Measurements from ENCODE around the gene GOLIM4.
"Not testable (repeated sequence)": the region's sequence is repeated elsewhere in the genome, so short reads cannot be mapped to it uniquely, and the experiment has no call there.

GOLIM4 gene

DNA sequence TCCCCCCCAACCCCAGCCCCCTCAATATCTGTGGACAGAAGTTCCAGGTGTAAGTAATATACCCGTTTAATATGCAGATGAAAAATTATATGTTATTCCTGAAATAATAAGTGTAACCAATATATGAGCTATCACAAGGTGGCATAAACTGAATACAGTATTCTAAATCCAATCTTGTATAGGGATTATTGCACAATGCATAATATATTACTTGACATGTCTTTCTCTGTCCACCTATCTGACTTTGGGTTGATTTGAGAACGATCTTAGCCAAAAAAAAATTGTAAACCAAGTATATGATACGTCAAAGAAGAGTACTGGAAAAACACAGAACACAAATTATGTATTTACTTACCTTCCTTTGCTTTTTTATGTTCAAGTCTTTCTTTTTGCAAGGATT is 47.8 kb downstream of the GOLIM4 start:
- DNase-seq, result no peak

DNA sequence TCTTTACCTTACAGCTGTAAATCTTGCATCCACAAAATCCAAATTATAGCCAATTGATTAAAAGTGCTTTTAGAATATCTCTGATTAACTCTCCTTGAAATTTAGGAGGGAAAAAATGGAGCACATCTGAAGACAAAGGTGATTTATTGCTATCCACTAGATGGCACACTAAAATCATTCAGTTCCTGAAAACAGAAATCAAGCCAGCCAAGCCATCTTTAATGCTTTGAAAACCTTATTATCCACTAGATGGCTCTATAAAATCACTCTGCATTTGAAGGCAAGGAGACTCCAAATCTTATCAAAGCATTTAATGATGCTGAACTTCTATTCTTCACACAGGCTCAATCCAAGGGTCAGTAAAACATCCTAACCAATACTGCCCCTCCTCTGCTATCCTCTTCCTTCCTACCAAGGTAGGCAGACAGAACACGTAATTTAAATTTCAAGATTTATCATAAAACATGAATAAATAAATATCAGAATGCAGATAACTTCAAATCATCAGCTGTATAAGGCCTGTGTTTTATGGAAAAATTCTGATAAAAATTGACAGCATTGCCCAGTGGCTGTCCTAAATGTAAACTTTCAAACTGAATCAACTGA is 48.4 kb downstream of the GOLIM4 start:
- DNase-seq, result no peak

DNA sequence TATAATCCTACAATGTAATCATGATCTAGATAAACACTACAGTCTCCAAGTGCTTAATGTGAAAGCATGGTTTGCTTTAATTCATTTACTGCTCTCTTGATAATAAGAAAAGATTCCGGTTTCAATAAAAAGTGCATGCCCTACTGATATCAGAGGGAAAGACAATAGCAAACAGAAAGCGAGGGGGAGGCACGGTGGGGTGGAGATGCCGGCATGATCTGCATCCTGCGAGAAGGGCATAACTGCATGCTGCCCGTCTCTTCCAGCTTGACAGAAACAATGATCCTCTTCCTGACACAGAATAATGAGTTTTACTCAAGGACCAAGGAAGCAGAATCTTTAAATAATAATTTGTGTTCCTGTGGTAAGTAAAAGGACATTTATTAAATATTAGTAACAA is 51.7 kb downstream of the GOLIM4 start:
- DNase-seq, result no peak

DNA sequence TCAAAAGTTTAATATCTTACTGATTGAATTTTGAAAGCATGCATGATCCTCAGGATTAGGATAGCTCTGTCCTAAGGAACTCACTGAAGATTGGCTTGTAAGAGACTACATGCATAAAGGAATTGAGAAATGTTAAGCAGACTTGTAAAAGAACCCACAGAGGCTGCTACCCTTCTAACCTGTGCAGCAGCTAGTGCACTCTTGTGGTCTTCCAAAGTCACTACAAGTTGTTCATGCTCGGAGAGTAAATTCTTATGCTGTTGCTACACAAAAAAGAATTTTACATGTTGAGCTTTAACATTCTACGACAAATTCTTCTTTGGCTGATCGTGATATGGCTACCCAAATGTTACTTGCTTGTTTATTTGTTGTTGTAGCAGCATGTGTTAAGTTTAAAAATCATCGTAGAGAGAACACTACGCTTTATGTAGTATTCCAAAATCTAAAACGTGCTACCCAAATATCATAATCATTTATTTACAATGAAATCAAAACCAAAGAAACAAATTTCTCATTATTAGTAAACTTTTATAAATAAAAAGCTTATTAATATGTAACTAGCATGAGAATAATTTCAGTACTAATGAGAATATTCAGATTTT is 55.0 kb downstream of the GOLIM4 start:
- DNase-seq, result no peak

DNA sequence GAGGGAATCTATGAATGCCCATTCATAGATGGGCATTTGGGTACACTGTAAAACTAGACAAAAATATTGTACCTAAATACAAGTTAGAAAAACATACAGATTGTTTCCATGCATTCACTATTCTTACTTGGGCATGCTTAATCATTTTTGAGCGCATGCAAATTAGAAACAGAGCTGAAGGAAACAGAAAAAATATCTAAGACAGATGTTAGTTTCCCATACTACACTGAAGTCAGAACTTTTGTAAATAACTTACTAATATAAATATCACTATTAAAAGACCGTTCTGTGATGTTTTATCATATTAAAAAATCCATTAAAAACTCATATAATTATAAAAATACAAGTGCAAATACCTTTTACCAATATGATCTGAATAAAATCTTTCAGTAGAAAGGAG is 58.7 kb downstream of the GOLIM4 start:
- no peak for DNase-seq

DNA sequence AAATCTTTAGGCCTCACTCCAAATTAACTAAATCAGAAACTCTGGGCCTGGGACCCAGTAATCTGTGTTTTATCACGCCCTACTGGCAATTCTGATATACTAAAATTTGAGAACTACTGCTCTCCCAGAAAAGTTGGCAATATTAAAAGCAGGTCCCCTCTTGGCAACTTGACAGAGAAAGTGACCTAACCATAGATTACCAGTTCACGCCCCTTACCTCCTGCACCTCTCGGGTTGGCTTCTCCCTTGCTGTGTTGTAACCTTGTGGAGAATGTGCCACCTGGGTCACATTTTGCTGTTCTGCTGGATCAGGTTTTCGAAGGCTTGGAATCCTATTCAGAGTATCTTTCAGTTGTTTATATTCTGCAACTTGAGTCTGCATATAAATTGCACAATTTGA is 59.1 kb downstream of the GOLIM4 start:
- DNase-seq, result no peak

DNA sequence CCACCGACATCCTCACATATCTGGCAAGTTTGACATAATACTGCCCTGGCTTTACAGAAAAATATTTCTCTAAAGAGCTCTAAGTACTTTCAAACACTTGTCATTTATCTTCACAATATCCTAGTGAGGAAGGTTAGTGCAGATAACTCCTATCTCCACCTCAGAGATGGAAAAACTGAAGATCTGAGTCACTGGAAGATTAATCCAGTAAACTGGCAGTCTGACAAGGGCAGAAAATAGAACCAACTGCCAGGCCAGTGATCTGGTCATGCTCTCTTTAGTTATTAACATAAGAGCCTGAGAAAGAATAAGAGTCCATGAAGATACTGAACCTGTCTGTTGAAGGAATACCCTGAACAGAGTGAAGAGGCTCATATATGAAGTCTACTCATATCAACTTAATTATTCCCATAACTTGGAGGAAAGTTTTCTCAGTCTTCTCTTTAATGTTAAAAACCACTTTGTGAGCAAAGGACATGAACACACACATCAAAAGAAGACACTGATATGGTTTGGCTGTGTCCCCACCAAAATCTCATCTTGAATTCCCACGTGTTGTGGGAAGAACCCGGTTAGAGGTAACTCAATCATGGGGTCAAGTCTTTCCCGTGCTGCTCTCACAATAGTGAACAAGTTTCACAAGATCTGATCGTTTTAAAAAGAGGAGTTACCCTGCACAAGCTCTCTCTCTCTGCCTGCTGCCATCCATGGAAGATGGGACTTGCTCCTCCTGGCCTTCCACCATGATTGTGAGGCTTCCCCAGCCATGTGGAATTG is 61.4 kb downstream of the GOLIM4 start:
- DNase-seq, result no peak

DNA sequence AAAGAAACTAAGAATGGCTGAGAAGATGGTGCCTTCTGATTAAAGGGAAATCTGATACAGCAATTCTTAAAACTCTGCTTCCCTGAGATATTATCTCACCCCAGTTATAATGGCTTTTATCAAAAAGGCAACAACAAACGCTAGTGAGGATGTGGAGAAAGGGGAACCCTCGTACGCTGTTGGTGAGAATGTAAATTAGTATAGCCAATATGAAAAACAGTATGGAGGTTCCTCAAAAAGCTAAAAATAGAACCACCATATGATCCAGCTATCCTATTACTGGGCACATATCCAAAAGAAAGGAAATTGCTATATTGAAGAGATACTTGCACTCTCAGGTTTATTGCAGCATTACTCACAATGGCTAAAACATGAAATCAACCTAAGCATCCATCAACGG is 65.1 kb downstream of the GOLIM4 start:
- DNase-seq, result no peak

DNA sequence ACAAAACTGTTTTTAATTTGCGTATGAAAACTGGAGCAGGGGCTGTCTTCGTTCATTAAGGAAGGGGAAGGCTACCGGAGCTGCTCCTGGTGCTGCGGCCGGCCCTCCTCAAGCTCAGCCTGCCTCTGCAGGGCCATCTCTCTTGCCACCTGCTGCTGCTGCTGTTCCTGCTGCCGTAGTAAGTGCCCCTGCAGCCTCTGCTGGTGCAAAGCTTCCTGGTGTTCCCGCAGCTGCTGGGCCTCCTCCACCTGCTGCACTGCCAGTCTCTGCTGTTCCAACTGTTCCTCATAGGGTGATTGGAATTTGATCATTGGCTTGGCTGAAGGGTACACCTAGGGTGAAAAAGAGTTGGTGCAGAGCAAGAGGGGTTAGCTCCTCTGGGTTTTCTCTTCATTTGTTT is 66.0 kb downstream of the GOLIM4 start:
- no peak for DNase-seq

DNA sequence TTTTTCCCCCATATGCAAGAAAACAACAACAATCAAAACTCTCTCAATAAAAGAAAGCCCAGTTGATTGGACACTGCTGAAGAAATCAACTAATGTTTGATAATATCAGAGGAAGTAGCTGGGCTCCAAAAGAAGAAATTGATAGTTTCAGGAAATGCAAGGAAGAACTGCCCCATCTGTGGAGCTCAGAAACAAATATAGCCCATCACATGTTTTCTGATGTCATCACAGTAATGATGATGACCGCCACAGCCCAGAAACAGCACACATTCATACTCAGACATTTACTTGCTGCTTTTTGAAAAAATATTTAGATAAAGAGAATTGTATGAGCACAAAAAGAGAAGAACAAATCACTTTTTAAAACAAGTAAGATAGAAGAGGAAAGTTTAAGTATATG is 67.6 kb downstream of the GOLIM4 start:
- DNase-seq, result no peak

DNA sequence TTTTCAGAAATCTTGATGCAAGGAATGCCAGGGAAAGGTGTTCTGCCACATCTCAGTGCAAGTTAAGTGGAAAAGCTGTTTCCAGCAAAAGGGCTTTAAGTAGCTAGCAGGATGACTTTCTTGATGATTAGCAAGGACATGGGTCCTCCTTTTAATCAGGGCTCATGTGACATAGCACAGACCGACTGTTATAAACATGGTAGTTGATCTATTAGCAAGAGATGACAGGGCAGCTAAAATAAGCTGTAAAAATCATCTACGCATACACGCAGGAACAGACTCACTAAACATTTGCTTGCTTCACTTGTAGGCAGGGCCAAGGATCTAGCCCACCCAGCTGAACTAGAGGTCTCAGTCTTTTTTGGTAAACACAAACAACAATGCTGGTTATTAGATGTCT is 69.0 kb downstream of the GOLIM4 start:
- DNase-seq, result no peak

DNA sequence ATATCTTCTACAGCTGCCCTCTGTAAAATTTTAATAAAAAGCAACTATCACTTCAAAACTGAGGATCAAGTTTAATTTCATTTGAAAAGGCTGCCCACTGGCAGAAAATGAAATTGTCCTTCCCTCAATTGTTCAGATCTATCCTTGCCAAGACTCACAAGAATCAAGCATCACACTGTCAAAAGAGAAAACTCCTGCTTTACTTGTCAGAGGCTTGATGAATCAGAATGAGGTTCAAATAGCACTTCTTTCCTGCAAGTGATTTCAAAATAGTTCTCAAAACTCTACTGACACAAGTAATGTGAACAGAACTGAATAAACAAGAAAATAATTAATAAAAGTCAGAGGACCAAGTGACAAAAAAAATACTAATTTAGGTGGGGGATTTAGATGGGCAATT is 70.6 kb downstream of the GOLIM4 start:
- no peak for DNase-seq

DNA sequence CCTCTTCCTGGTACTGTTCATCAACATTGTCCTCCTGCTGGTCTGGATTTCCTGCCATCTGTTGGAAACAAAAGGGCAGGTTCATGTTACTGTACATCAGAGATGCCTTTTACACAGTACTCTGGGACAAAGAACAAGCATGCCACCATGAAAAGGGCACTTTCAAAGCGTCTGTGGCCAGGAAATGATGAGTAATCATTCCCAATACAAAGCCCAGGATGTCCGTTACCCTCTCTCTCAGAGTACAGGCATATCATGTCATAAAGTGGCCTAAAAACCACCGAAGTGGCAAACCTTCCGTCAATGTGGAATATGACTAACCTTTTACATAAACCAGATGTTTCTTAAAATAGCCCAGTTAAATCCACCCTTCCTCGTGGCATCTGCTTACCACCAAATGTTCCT is 71.2 kb downstream of the GOLIM4 start:
- DNase-seq, result no peak

DNA sequence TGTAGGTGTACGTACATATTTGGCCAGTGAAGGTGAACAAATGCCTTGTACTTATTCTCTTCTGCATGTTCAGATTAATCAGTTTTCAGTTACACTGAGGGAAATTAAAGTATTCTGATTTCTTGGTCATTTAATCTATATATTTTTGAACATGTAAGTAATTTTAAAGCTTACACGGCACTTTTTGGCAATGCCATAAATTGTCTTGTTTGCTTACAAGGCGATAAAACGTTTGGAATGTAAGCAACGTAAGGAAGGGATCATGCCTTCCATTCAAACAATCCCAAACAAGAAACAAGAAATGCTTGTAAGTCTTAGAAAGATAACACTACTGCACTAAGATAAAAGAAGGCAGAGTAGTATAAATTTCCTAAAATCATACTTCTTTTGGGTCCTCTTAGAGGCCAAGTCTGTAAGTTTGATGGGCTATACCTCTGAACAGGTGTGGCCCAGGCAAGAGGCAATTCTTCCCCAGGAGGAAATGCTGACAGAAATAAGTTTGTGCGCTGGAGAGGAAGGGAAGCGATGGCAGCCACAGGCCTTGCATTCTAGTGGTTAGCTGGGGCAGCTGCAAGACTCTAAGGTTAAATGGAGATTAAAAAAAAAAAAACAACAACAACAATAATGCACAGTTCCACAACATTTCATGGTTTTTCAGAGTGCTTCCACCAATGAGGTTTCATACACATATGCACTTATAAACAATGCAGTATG is 73.8 kb downstream of the GOLIM4 start:
- no peak for DNase-seq

DNA sequence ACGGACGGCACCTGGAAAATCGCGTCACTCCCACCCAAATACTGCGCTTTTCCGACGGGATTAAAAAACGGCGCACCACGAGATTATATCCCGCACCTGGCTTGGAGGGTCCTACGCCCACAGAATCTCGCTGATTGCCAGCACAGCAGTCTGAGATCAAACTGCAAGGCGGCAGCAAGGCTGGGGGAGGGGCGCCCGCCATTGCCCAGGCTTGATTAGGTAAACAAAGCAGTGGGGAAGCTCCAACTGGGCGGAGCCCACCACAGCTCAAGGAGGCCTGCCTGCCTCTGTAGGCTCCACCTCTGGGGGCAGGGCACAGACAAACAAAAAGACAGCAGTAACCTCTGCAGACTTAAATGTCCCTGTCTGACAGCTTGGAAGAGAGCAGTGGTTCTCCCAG is 84.4 kb downstream of the GOLIM4 start:
- not testable (repeated sequence) for DNase-seq

DNA sequence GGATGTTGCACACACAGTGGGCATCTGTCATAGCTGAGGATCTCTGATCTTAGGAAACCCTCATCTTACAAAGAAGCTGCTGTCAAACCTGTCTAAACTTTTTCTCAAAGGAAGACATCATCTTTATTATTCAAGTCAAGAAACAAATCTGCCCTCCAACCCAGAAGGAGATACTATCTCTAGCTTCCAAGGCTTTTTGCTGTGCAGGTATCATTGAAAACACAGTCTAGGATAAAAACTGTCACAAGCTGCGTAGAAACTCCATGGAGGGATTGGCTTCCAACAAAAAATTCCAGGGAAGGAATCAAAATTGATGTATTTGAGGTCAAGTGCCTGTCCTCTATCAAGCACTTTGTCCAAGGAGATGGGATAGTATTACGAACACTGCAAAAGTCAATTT is 89.1 kb downstream of the GOLIM4 start:
- DNase-seq, result no peak

DNA sequence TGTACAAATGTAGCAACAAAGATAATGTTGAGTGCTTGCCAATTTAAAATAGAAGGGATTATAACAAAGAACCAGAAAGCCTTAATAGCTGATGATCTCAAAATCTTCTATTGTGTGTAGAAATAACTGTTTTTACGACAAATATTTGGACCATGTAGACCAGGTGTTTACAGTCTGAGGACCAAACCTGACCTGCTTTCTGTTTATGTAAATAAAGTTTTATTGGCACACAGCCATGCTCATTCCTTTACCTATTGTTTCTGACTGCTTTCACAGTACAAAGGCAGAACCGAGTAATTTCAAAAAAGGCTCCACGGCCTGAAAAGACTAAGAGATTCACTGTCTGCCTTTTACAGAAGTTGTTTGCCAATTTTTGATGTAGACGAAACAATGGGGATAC is 91.8 kb downstream of the GOLIM4 start:
- no peak for DNase-seq

DNA sequence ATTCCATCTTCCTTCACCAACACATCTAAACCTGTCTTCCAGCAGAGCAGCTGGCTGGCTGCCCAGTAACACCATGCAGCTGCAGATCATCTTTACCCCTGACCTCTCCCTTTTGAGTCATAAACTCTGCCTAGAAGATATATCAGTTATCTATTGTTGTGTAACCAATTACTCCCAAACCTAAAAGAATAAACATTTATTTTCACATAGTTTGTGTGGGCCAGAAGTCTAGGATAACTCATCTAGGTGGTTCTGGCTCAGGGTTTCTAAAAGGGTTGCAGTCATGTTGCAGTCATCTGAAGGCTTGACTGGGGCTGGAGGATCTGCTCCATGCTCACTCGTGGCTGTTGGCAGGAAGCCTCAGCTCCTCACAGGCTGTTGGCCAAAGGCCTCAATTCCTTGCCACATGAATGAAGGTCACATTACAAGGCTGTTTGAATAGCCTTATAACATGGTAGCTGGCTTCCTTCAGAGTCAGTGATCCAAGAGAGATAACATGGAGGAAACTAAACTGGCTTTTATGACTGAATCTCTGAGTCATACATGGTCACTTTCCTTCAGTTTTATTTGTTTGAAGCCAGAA is 92.8 kb downstream of the GOLIM4 start:
- no peak for DNase-seq

DNA sequence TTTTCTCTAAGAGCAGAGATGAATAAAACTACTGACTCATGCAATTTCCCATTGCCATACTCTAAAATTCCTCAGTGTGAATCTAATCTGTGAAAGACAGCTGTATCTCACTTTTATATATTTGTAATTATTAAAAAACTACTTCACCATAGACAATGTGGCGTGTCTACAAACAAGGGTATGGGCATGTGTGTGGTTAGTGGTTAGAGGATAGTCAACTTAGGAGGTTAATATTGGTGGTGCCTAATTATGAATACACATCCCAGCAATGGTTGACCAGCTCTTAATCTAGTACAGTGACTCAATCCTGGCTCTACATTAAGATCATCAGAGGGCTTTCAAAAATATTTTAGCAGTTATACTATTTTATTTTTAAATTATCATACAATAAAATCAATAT is 94.5 kb downstream of the GOLIM4 start:
- DNase-seq, result no peak

DNA sequence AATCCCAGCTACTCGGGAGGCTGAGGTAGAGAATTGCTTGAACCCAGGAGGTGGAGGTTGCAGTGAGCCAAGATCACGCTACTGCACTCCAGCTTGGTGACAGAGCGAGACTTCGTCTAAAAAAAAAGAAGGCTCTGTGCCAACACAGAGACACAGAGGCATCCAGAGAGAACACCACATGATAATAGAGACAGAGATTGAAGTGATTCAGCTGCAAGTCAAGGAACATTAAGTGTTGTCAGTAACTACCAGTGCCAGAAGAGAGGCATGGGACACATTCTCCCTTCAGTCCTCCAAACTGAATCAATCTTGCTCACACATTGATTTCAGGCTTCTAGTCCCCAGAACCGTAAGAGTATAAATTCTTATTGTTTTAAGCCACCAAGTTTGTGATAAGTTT is 97.5 kb downstream of the GOLIM4 start:
- DNase-seq, result no peak

DNA sequence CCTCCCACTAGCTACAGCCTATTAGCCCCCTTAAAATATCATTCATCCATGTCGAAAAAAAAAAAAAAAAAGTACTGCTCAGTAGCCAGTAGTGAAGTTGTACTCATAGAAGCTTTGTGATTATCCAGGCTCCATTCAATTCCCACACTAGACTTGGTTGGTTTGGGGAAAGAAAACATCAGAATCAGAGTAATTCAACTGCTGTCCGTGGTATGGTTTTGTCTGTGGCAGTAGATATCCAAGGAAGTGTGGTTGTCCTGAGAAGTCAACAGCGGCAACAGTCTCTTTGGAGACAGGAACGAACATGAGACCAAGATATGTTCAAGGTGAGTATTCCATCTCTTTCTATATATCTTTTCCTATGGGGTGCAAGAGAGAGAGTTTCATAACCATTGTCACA is 99.2 kb downstream of the GOLIM4 start:
- no peak for DNase-seq

DNA sequence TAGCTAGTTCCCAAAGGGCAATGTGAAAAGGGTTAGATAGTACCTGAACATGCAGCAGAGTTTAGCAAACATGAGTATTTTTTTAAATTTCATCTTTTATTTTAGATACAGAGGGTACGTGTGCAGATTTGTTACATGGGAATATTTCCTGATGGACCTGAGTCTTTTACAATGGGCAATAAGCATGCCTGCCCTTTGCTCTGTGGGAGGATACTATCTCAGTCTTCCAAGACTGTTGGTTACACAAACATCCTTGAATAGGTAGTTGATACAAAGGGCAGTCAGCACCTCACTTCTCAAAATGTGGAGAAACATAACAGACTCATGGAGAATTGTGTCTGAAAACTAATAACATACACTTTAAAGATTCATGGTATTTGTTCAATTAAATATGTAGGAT is 103.3 kb downstream of the GOLIM4 start:
- no peak for DNase-seq

DNA sequence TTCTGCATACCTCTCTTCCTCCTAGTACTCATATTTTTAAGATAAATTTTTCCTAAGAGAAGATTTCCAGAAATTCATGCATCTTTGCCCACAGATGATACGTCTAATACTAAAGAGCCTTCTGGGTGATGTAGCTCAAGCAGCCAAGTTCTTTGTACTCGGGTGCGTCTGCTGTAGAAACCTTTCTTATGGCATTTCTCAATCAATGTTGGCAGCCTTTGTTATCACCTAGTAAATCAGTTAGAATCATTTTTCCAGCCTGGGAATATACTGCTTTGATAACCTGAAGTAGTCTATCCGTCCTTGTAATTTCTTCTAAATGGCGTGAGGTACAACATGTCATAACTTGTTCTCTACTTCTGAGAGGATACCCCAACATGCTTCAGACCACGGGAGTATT is 104.5 kb downstream of the GOLIM4 start:
- DNase-seq, result no peak

DNA sequence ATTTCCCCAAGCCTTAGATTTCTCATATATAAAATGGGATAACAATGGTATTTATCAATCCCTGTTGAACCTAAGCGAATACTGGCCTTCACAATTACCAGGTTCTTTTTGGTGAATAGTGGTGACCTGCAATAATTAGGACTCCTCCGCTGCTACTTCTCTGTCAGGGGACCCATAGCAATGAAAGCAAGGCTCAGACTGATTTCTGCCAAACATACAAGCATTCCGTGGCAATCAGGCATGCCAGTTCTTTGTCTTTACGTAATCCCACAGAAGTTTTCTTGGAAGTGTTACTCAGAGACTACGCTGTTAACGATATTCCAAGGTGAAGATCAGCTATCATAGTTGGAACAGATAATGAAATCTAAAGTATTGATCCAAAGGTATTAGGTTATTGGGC is 105.7 kb downstream of the GOLIM4 start:
- no peak for DNase-seq
